Panc1 (cell line): ENCODE results near the gene HS3ST5. TPM values are rescaled to one million over a fixed set of nuclear protein-coding genes. Genes with fewer than 3 reads are reported as not detected.

Source experiments
- ATAC-seq: fragments of 200-7000 bp; cut with Tn5 transposase; 2 replicates; pipeline ENCODE4 v1.9.1; 2020; ENCODE audit warnings: mild to moderate bottlenecking, moderate library complexity
- BruUV-seq: library from RNA; stranded (reverse); fragments of 400-500 nt; replicated peaks from 2 replicates; lab custom pipeline; 2021; lab: Mats Ljungman, UMichigan
- CTCF ChIA-PET: fragments of 300-600 bp; sonication (Branson Sonifier 250); formaldehyde crosslinking; loops from one replicate; lab custom pipeline; 2022; ENCODE audit warnings: antibody characterized with exemption; lab: Charles Lee
- POLR2A ChIA-PET: fragments of 300-600 bp; sonication (Branson Sonifier 250); formaldehyde crosslinking; loops from one replicate; lab custom pipeline; 2022; ENCODE audit warnings: antibody characterized with exemption; lab: Charles Lee
- DNase-seq: peaks from one replicate; pipeline ENCODE4 v3.0.0-alpha.2; 2010; ENCODE audit warnings: low read depth, low spot score
- H3K27ac ChIP-seq: 2 replicates; pipeline ENCODE4 v1.5.1; 2011; ENCODE audit warnings: mild to moderate bottlenecking, low read length, inconsistent platforms
- H3K27me3 ChIP-seq: fragments of 200-500 bp; sonication (Bioruptor generic); 2 replicates; pipeline ENCODE4 v1.6.0; 2014; ENCODE audit warnings: low read length, inconsistent platforms; ENCODE audit not compliant: control insufficient read depth, insufficient read depth
- H3K36me3 ChIP-seq: fragments of 200-500 bp; sonication (Bioruptor generic); 2 replicates; pipeline ENCODE4 v1.5.1; 2014; ENCODE audit warnings: inconsistent platforms, mild to moderate bottlenecking, low read length, moderate library complexity; ENCODE audit not compliant: control insufficient read depth, insufficient read depth
- H3K4me1 ChIP-seq: 2 replicates; pipeline ENCODE4 v1.5.1; 2011; ENCODE audit warnings: inconsistent platforms, mild to moderate bottlenecking, low read length, moderate library complexity; ENCODE audit not compliant: control insufficient read depth, insufficient read depth
- H3K4me3 ChIP-seq, 2 experiments: 2 replicates each; pipeline ENCODE4 v1.5.1; 2011 to 2012; ENCODE audit warnings: low read depth in 2 of 2, low read length in 2 of 2, mild to moderate bottlenecking in 2 of 2, inconsistent platforms in 1 of 2, moderate library complexity in 1 of 2
- H3K9me3 ChIP-seq: fragments of 200-500 bp; sonication (Bioruptor generic); 2 replicates; pipeline ENCODE4 v1.5.1; 2014; ENCODE audit warnings: low read depth, mild to moderate bottlenecking, inconsistent platforms, low read length, moderate library complexity; ENCODE audit not compliant: control insufficient read depth, insufficient read depth
- CTCF ChIP-seq: fragments of 450-650 bp; IDR thresholded peaks from 2 replicates; pipeline ENCODE4 v1.5.1; 2017; ENCODE audit warnings: mild to moderate bottlenecking
- POLR2AphosphoS5 ChIP-seq: IDR thresholded peaks from 2 replicates; pipeline ENCODE4 v1.6.1; 2012; ENCODE audit warnings: mild to moderate bottlenecking, low read depth, low read length, moderate library complexity
- REST ChIP-seq, 2 experiments: IDR thresholded peaks; 2 replicates each; pipeline ENCODE4 v1.6.1; 2011 to 2012; ENCODE audit warnings: low read depth in 2 of 2, control low read depth in 1 of 2, low read length in 1 of 2, mild to moderate bottlenecking in 1 of 2, moderate library complexity in 1 of 2; ENCODE audit not compliant: insufficient read depth in 1 of 2
- SIN3A ChIP-seq: IDR thresholded peaks from 2 replicates; pipeline ENCODE4 v1.6.1; 2012; ENCODE audit warnings: low read depth, mild to moderate bottlenecking, low read length, moderate library complexity, borderline replicate concordance; ENCODE audit not compliant: insufficient read depth
- TCF7L2 ChIP-seq: IDR thresholded peaks from 2 replicates; pipeline ENCODE4 v1.6.1; 2011; ENCODE audit warnings: mild to moderate bottlenecking, low read depth, low read length, inconsistent platforms
- in situ Hi-C: cut with HindIII; loops from 2 replicates; pipeline ENCODE4 v1.10.0; 2016; ENCODE audit warnings: low sequenced_read_pairs, low pct_unique_long_range_greater_than_20kb
- intact Hi-C: fragments of 100-400 bp; cut with micrococcal nuclease; formaldehyde crosslinking; loops from one replicate; pipeline ENCODE4 v1.10.0; 2022; ENCODE audit not compliant: unreplicated experiment
- total RNA-seq: library from RNA; stranded (reverse); gene quantifications from one replicate; pipeline ENCODE4 v1.2.1, GENCODE V29; 2021; ENCODE audit not compliant: unreplicated experiment

The HS3ST5 gene
- total RNA-seq, 1 experiment from 2014 or later = 0.05 TPM

- in situ Hi-C loops (no loop called here), intact Hi-C loops (no loop called here)
- H3K36me3 ChIP-seq = no peaks in the 10 kb centered on the region
- no peaks in the 10 kb centered on the region for H3K27me3 ChIP-seq
- DNase-seq (no peak), ATAC-seq (no peak)
- no peaks in the 10 kb centered on the region for H3K9me3 ChIP-seq
- H3K4me3 ChIP-seq = no peak overlapping the region
- no TSS peak for BruUV-seq
- ChIA-PET CTCF (no interaction called here), POLR2A (no interaction called here)
- H3K27ac ChIP-seq = no peak overlapping the region
- TF ChIP-seq TCF7L2 = no peak
- TF ChIP-seq CTCF = no peak
- no peak for TF ChIP-seq POLR2AphosphoS5
- no peak for TF ChIP-seq SIN3A
- TF ChIP-seq REST (IDR thresholded peaks at IDR 0.05; ENCODE audit: insufficient read depth in 1 of 2, low read depth in 2 of 2, low read length in 1 of 2) = no peak
- no peaks in the 10 kb centered on the region for H3K4me1 ChIP-seq
Measured at GRCh38 chr6:114144887-114145851, 197.7 kb downstream of the HS3ST5 start.

- intact Hi-C loops (no loop called here), in situ Hi-C loops (no loop called here)
- Histone ChIP-seq H3K36me3 (no peaks in the 10 kb centered on the region), H3K9me3 (no peaks in the 10 kb centered on the region), H3K4me1 (no peaks in the 10 kb centered on the region), H3K4me3 (no peak overlapping the region), H3K27ac (no peak overlapping the region), H3K27me3 (no peaks in the 10 kb centered on the region)
- no TSS peak for BruUV-seq
- TF ChIP-seq POLR2AphosphoS5 = no peak
- TF ChIP-seq TCF7L2 = no peak
- no peak for TF ChIP-seq REST (IDR thresholded peaks at IDR 0.05; ENCODE audit: insufficient read depth in 1 of 2, low read depth in 2 of 2, low read length in 1 of 2)
- TF ChIP-seq CTCF = no peak
- TF ChIP-seq SIN3A = no peak
- ATAC-seq (no peak), DNase-seq (no peak)
- ChIA-PET POLR2A (no interaction called here), CTCF (no interaction called here)
Measured at GRCh38 chr6:114142258-114142657, 200.6 kb downstream of the HS3ST5 start.
